DND-41 (cell line): ENCODE data around the gene C15orf62.

Experiments used
- ATAC-seq: fragments of 200-7000 bp; cut with Tn5 transposase; 3 replicates; pipeline ENCODE4 v1.9.1; 2021; ENCODE audit warnings: low read depth; ENCODE audit not compliant: insufficient read depth
- DNase-seq: peaks from one replicate; pipeline ENCODE4 v3.0.0-alpha.2; 2020
- H2AFZ ChIP-seq: 2 replicates; pipeline ENCODE4 v1.6.0; 2012; ENCODE audit warnings: low read depth, low read length
- H3K27ac ChIP-seq: 2 replicates; pipeline ENCODE4 v1.5.1; 2012; ENCODE audit warnings: low read length, inconsistent platforms
- H3K27me3 ChIP-seq: fragments of 200-600 bp; sonication (generic); 2 replicates; pipeline ENCODE4 v1.6.0; 2012; ENCODE audit warnings: low read length, mild to moderate bottlenecking, inconsistent platforms; ENCODE audit not compliant: insufficient read depth, poor library complexity
- H3K36me3 ChIP-seq: 2 replicates; pipeline ENCODE4 v1.5.1; 2012; ENCODE audit warnings: low read length, inconsistent platforms; ENCODE audit not compliant: insufficient read depth
- H3K4me1 ChIP-seq: 2 replicates; pipeline ENCODE4 v1.5.1; 2012; ENCODE audit warnings: mild to moderate bottlenecking, low read length; ENCODE audit not compliant: insufficient read depth
- H3K4me2 ChIP-seq: 2 replicates; pipeline ENCODE4 v1.6.0; 2012; ENCODE audit warnings: mild to moderate bottlenecking, moderate library complexity, low read length, inconsistent platforms; ENCODE audit not compliant: insufficient read depth
- H3K4me3 ChIP-seq, 2 experiments: fragments of 200-600 bp in 1 of 2; shearing (Covaris generic) in 1 of 2; 2 replicates each; pipeline ENCODE4 v1.5.1; 2012 to 2016; ENCODE audit warnings: inconsistent platforms in 2 of 2, low read length in 2 of 2, mild to moderate bottlenecking in 2 of 2, low read depth in 1 of 2, moderate library complexity in 1 of 2
- H3K79me2 ChIP-seq: 2 replicates; pipeline ENCODE4 v1.6.0; 2012; ENCODE audit warnings: low read length, inconsistent platforms; ENCODE audit not compliant: insufficient read depth
- H3K9ac ChIP-seq: 2 replicates; pipeline ENCODE4 v1.6.0; 2012; ENCODE audit warnings: low read depth, mild to moderate bottlenecking, inconsistent platforms, low read length, moderate library complexity
- H3K9me3 ChIP-seq: 2 replicates; pipeline ENCODE4 v1.5.1; 2012; ENCODE audit warnings: low read length, moderate library complexity, mild to moderate bottlenecking, inconsistent platforms; ENCODE audit not compliant: insufficient read depth, severe bottlenecking
- H4K20me1 ChIP-seq: 2 replicates; pipeline ENCODE4 v1.6.0; 2012; ENCODE audit warnings: low read length; ENCODE audit not compliant: insufficient read depth
- EZH2 ChIP-seq: IDR thresholded peaks from 3 replicates; pipeline ENCODE4 v1.6.1; 2012; ENCODE audit warnings: borderline replicate concordance, low read depth, mild to moderate bottlenecking, moderate library complexity, low read length, inconsistent platforms; ENCODE audit not compliant: severe bottlenecking
- TF ChIP-seq, protein P1 (sequence below): IDR thresholded peaks from 2 replicates; pipeline ENCODE4 v1.5.1; 2012; ENCODE audit warnings: borderline replicate concordance, low read length, moderate library complexity, mild to moderate bottlenecking; ENCODE audit not compliant: poor library complexity, severe bottlenecking; ENCODE audit errors: extremely low read depth

The C15orf62 gene, protein sequence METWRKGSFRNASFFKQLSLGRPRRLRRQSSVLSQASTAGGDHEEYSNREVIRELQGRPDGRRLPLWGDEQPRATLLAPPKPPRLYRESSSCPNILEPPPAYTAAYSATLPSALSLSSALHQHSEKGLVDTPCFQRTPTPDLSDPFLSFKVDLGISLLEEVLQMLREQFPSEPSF

GRCh38 chr15:40769274-40770146 lies at the start of gene C15orf62:
C15orf62 (plus strand) TSS chr15:40769980; CDS start chr15:40770496, 516 bp downstream.
- H3K4me2 ChIP-seq = peak within 1 kb of the TSS; percentile 55
- peak within 1 kb of the TSS; percentile 56 for H2AFZ ChIP-seq
- peaks cover 8% of the 10 kb centered on the region for H4K20me1 ChIP-seq
- TF ChIP-seq EZH2 = no peak
- TF ChIP-seq, protein P1, sequence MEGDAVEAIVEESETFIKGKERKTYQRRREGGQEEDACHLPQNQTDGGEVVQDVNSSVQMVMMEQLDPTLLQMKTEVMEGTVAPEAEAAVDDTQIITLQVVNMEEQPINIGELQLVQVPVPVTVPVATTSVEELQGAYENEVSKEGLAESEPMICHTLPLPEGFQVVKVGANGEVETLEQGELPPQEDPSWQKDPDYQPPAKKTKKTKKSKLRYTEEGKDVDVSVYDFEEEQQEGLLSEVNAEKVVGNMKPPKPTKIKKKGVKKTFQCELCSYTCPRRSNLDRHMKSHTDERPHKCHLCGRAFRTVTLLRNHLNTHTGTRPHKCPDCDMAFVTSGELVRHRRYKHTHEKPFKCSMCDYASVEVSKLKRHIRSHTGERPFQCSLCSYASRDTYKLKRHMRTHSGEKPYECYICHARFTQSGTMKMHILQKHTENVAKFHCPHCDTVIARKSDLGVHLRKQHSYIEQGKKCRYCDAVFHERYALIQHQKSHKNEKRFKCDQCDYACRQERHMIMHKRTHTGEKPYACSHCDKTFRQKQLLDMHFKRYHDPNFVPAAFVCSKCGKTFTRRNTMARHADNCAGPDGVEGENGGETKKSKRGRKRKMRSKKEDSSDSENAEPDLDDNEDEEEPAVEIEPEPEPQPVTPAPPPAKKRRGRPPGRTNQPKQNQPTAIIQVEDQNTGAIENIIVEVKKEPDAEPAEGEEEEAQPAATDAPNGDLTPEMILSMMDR = no peak
- H3K9ac ChIP-seq = peak within 1 kb of the TSS; percentile 49
- peak; percentile 87 for ATAC-seq
- no peaks in the 10 kb centered on the region for H3K27me3 ChIP-seq
- H3K36me3 ChIP-seq = peaks cover 48% of the 10 kb centered on the region
- H3K9me3 ChIP-seq = no peaks in the 10 kb centered on the region
- H3K79me2 ChIP-seq = no peaks in the 10 kb centered on the region
- peak within 1 kb of the TSS in 1 of 2 experiments; percentile 45; a peak in 2 of 4 replicates for H3K4me3 ChIP-seq
- peak within 1 kb of the TSS; percentile 87 for H3K27ac ChIP-seq
- H3K4me1 ChIP-seq = peaks cover 37% of the 10 kb centered on the region
- DNase-seq = peak; percentile 94

GRCh38 chr15:40721701-40722100 lies 48.1 kb upstream of the C15orf62 start:
- no peak overlapping the region for H3K4me2 ChIP-seq
- H3K4me1 ChIP-seq = no peaks in the 10 kb centered on the region
- no peak overlapping the region for H3K4me3 ChIP-seq
- H4K20me1 ChIP-seq = no peaks in the 10 kb centered on the region
- 0 out of 2 replicates have a peak, but pooled peaks cover 12% of the 10 kb centered on the region for H3K79me2 ChIP-seq
- no peaks in the 10 kb centered on the region for H3K9me3 ChIP-seq
- no peak overlapping the region for H3K27ac ChIP-seq
- H3K36me3 ChIP-seq = peaks cover 74% of the 10 kb centered on the region
- no peaks in the 10 kb centered on the region for H3K27me3 ChIP-seq
- H2AFZ ChIP-seq = no peak overlapping the region
- no peak overlapping the region for H3K9ac ChIP-seq
- DNase-seq = no peak
- ATAC-seq = no peak
- no peak for TF ChIP-seq EZH2
- TF ChIP-seq, protein P1 = no peak

DNA sequence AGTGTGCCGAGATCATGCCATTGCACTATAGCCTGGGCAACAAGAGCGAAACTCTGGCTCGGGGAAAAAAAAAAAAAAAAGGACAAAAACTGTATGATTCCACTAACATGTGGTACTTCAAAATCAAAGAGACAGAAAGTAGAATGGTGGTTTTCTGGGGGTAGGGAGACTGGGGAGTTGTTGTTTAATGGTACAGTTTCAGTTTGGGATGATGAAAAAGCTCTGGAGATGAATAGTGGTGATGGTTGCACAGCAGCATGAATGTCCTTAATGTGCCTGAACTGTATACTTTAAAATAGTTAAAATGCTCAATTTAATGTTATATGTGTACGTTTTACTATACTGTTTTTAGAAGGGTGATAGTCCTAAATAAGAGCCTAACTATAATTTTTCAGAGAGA lies 47.4 kb upstream of the C15orf62 start:
- no peaks in the 10 kb centered on the region for H3K4me1 ChIP-seq
- H3K79me2 ChIP-seq = 0 out of 2 replicates have a peak, but pooled peaks cover 12% of the 10 kb centered on the region
- H3K4me2 ChIP-seq = no peak overlapping the region
- DNase-seq = no peak
- no peak overlapping the region for H2AFZ ChIP-seq
- no peaks in the 10 kb centered on the region for H4K20me1 ChIP-seq
- no peak for ATAC-seq
- no peak overlapping the region for H3K9ac ChIP-seq
- no peaks in the 10 kb centered on the region for H3K9me3 ChIP-seq
- H3K36me3 ChIP-seq = peaks cover 69% of the 10 kb centered on the region
- no peak overlapping the region for H3K27ac ChIP-seq
- H3K27me3 ChIP-seq = no peaks in the 10 kb centered on the region
- no peak overlapping the region for H3K4me3 ChIP-seq
- no peak for TF ChIP-seq EZH2
- TF ChIP-seq, protein P1 = no peak
